ENCODE measurements around the gene HOXD11. TPM values are rescaled to one million over a fixed set of nuclear protein-coding genes. Genes with fewer than 3 reads are reported as not detected.
A peak's percentile ranks its signal among the peaks of the same experiment; 100 is the strongest.

HOXD11 gene
- total and polyA plus RNA-seq, 8 donors, result not detected

DNA sequence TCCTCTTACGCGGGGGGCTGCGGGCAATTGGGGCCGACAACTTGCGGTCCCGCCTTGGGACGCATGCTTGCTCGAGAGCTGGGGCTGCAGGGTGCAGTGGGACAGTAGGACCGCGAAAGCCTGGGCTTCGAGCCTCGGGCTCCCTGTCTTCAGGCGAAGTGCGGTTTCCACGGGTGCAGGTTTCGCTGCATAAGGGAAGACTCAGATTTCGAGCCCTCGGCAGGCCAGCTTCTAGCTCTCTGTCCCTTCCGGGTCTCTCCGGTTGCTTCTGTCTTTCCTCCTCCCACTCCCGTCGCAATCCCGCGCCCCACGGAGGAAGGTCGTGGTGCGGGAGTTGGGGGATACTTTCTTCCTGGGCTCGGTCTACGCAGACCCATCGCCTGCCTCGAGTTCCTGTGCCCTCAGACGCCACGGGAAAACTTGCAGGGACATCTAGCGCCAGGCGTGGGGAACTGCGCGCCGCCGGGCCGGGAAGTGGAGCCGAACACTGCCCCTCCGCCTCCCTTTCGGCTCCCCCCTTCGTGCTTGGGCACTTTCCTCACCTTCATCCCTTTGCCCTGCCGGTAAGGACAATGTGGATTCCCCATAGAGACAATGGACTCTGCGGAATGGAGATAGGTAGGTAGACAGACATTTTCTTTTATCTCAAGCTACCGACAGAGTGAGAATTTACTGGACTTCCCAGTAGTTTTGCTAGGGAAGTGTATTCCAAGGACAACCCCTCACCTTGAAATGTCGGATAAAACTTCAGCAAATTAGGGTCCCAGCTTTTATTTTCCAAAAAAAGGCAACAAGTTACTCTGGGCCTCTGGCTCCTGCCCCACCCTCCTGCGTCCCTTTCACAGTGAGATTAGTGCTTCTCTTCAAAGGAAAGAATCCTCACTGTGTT is 18.8 kb upstream of the HOXD11 start:
- peak; percentile 78 to 94 (median 92) for ATAC-seq

DNA sequence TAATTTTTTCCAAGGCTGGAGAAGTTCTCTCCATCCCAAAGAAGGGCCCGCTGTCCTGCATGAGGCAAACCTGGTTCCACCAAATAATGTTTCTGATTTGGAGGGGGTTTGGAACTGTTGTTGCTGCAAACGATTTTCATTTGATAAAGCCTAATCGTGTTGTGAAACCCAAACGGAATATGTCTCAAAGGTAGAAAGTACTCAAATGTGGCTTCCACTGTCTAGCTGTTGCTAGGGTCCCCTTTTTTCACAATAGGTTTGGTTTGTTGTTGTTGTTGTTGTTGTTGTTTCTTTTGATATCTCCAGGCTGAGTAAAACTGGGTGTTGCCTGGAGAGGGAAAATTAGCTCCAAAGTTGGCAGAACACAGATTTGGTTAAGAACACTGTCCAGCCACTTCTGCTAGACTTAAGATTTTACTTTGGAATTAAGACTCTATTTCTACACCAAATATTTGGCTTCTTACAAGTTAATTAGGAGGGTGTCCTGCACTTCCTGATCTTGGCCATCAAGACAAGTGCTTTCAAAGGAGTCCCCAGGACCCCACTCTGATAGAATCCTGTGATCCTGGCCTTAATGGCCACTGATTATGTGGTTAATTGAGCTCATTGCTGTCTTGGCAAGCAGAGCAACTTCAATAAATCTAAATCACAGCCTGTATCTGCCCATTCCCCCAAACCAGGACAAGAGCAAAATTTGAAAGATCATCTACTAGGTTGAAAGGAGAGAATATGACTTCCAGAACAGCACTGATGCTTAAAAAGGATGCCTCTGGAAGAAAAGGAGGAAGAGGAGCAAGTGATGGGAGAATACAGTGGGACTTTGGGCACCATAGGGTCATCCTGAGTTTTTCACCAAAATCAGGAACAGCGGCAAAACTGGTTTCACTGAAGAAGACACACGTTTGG is 17.9 kb upstream of the HOXD11 start:
- Histone ChIP-seq H3K36me3 (no peaks in the 10 kb centered on the region), H3K27me3 (peaks cover 0 to 94% (median 27%) of the 10 kb centered on the region in 4 donors), H3K27ac (no peak overlapping the region), H3K4me3 (no peak overlapping the region), H3K4me1 (peaks cover 0 to 13% (median 0%) of the 10 kb centered on the region in 3 donors), H3K9me3 (no peaks in the 10 kb centered on the region)
- WGBS, 2 donors, result 8 to 10% methylated on average over 6 of the region's 6 CpGs
- FAIRE-seq (no peak), DNase-seq (no peak), ATAC-seq (no peak)
- intact Hi-C loops (cut with DNase I), result loop anchor here in 1 of 3 donors (5.0 kb wide), 1 partner anchor 392 kb away; no protein-coding TSS in a partner anchor
- TF ChIP-seq, protein P1, sequence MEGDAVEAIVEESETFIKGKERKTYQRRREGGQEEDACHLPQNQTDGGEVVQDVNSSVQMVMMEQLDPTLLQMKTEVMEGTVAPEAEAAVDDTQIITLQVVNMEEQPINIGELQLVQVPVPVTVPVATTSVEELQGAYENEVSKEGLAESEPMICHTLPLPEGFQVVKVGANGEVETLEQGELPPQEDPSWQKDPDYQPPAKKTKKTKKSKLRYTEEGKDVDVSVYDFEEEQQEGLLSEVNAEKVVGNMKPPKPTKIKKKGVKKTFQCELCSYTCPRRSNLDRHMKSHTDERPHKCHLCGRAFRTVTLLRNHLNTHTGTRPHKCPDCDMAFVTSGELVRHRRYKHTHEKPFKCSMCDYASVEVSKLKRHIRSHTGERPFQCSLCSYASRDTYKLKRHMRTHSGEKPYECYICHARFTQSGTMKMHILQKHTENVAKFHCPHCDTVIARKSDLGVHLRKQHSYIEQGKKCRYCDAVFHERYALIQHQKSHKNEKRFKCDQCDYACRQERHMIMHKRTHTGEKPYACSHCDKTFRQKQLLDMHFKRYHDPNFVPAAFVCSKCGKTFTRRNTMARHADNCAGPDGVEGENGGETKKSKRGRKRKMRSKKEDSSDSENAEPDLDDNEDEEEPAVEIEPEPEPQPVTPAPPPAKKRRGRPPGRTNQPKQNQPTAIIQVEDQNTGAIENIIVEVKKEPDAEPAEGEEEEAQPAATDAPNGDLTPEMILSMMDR (IDR thresholded peaks at IDR 0.05), result no peak

More for the DNA sequence above, 18.8 kb upstream of the HOXD11 start:
- DNase-seq, result peak; percentile 35 to 87 (median 60)
- no peaks in the 10 kb centered on the region for H3K9me3 ChIP-seq
- no peaks in the 10 kb centered on the region for H3K36me3 ChIP-seq
- H3K27ac ChIP-seq, result no peak overlapping the region
- H3K4me1 ChIP-seq, result peaks cover 0 to 10% (median 0%) of the 10 kb centered on the region in 3 donors
- intact Hi-C loops (cut with DNase I), result loop anchor here in 1 of 3 donors (5.0 kb wide), 1 partner anchor 391 kb away; no protein-coding TSS in a partner anchor
- FAIRE-seq, result no peak
- H3K4me3 ChIP-seq, result peak overlapping the region in 3 of 4 donors; percentile 26 to 45 (median 26)
- 4 to 5% methylated on average over 48 to 49 of the region's 49 CpGs for WGBS, 2 donors
- H3K27me3 ChIP-seq, result peaks cover 5 to 94% (median 25%) of the 10 kb centered on the region in 4 donors
- TF ChIP-seq, protein P1 (IDR thresholded peaks at IDR 0.05), result peak; percentile 51 to 74 (median 66)

GRCh38 chr2:176089843-176090395 is 17.2 kb upstream of the HOXD11 start:
- ATAC-seq, result no peak
- Histone ChIP-seq H3K27ac (no peak overlapping the region), H3K27me3 (peaks cover 0 to 94% (median 30%) of the 10 kb centered on the region in 4 donors), H3K9me3 (no peaks in the 10 kb centered on the region), H3K4me3 (no peak overlapping the region), H3K36me3 (no peaks in the 10 kb centered on the region), H3K4me1 (peaks cover 0 to 13% (median 0%) of the 10 kb centered on the region in 3 donors)
- TF ChIP-seq, protein P1 (IDR thresholded peaks at IDR 0.05), result no peak
- FAIRE-seq, result no peak
- intact Hi-C loops (cut with DNase I), result loop anchor here in 2 of 3 donors (5.0 kb wide), 2 partner anchors 393 to 403 kb away; no protein-coding TSS in a partner anchor
- no peak for DNase-seq

- Histone ChIP-seq H3K9me3 (no peaks in the 10 kb centered on the region), H3K36me3 (no peaks in the 10 kb centered on the region), H3K4me1 (peaks cover 0 to 13% (median 0%) of the 10 kb centered on the region in 3 donors), H3K4me3 (no peak overlapping the region), H3K27ac (no peak overlapping the region), H3K27me3 (peaks cover 9 to 94% (median 36%) of the 10 kb centered on the region in 4 donors)
- intact Hi-C loops (cut with DNase I), result loop anchor here in 1 of 3 donors (5.0 kb wide), 1 partner anchor 404 kb away; no protein-coding TSS in a partner anchor
- no peak for DNase-seq
- TF ChIP-seq, protein P1 (IDR thresholded peaks at IDR 0.05), result no peak
- no peak for FAIRE-seq
- ATAC-seq, result no peak
- WGBS, 2 donors, result 28 to 35% methylated on average over 5 of the region's 5 CpGs
Measured at GRCh38 chr2:176090862-176091261, 16.2 kb upstream of the HOXD11 start.
